MG63 (cell line): ENCODE results near the gene BRI3. TPM values are rescaled to one million over a fixed set of nuclear protein-coding genes. Genes with fewer than 3 reads are reported as not detected.

Experiments used
- DNase-seq: peaks from one replicate; pipeline ENCODE4 v3.0.0-alpha.2; 2020
- H3K27me3 ChIP-seq: fragments of 250-450 bp; sonication (Bioruptor Pico); 2 replicates; pipeline ENCODE4 v1.5.1; 2020; ENCODE audit warnings: mild to moderate bottlenecking, moderate library complexity
- H3K36me3 ChIP-seq: fragments of 250-450 bp; sonication (Bioruptor Pico); 2 replicates; pipeline ENCODE4 v1.5.1; 2020; ENCODE audit warnings: mild to moderate bottlenecking, moderate library complexity
- H3K4me3 ChIP-seq: fragments of 250-450 bp; sonication (Bioruptor Pico); 2 replicates; pipeline ENCODE4 v1.5.1; 2020; ENCODE audit warnings: mild to moderate bottlenecking, moderate library complexity
- H3K9me3 ChIP-seq: fragments of 250-450 bp; sonication (Bioruptor Pico); 2 replicates; pipeline ENCODE4 v1.5.1; 2020; ENCODE audit warnings: mild to moderate bottlenecking, moderate library complexity
- total RNA-seq: library from RNA; depleted of rRNA; stranded (reverse); fragments of >200 nt; shearing (Covaris generic); gene quantifications from 2 replicates; pipeline ENCODE4 v1.2.3, GENCODE V29; 2014; ENCODE audit warnings: low replicate concordance; rRNA removed

BRI3 gene, protein sequence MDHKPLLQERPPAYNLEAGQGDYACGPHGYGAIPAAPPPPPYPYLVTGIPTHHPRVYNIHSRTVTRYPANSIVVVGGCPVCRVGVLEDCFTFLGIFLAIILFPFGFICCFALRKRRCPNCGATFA
- 12.5 and 37.3 TPM in 2 replicates for total RNA-seq

DNA sequence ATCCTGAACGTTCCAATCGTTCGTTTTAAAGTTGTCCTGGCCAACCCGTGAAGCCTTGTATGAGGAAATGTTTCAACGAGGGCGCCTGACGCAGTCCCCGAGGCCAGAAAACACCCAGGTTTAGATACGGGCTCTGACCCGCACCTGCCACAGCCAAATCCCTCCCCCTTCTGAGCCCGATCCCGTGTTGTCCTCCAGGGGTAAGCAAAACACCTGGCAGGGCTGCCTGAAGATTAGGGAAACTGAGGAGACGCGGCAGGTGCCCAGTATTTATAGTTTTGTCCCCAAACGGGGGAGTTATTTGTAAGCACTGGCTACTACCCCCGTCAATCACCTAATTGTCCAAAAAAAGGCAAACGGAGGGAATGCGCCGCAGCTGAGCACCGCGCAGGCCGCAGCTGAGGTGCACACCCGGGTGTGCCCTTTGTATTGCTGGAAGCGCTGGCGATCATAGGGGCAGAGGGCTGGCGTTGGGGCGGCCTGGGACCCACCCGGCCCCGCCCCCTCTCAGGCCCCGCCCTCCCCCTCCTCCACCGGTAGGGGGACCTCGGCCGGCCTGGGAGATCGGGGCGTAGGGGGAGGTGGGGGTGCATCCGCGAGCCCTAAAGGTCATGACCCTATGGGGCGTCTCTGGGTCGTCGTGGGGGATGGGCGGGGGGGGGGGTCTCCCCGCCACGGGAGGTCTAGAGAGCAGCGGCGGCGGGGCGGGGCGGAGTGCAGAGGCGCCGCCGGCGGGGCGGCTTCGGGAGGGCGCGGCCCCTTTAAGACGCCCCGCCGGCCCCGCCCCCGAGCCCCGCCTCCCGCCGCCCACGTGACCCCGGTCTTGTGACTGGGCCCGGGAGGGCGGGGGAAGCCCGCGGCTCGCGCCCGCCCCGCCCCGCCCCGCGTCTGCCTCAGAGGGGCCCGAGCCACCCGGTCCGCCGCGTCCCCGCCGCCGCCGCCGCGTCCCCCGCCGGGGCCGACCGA, at the start of gene BRI3:
TSS of gene BRI3 (plus strand) at position 896 of the 966 bp plus-strand sequence. CDS start 110 bp downstream, outside the sequence.
- Histone ChIP-seq H3K4me3 (peak within 1 kb of the TSS; percentile 69), H3K36me3 (no peaks in the 10 kb centered on the region; the same call in 1 of the 2 replicates), H3K9me3 (no peaks in the 10 kb centered on the region), H3K27me3 (no peaks in the 10 kb centered on the region)
- peak; percentile 85 for DNase-seq

DNA sequence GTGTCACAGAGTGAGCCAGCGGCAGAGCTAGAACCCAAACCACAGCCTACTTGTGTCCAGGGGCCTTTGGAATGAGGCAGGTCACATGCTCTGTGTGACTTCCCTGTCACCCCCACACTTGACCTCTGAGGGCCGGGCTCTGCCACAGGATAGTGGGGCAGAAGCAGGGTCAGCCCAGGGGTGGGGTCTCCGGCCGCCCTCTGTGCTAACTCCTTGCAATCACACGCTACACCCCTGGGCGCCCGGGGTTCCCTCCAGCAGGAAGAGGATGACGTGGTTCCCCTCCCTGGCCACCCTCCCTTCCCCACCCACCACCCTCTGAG, 49.3 kb upstream of the BRI3 start:
- H3K4me3 ChIP-seq, result no peak overlapping the region
- no peaks in the 10 kb centered on the region for H3K27me3 ChIP-seq
- H3K9me3 ChIP-seq, result no peaks in the 10 kb centered on the region
- no peaks in the 10 kb centered on the region for H3K36me3 ChIP-seq
- DNase-seq, result no peak

DNA sequence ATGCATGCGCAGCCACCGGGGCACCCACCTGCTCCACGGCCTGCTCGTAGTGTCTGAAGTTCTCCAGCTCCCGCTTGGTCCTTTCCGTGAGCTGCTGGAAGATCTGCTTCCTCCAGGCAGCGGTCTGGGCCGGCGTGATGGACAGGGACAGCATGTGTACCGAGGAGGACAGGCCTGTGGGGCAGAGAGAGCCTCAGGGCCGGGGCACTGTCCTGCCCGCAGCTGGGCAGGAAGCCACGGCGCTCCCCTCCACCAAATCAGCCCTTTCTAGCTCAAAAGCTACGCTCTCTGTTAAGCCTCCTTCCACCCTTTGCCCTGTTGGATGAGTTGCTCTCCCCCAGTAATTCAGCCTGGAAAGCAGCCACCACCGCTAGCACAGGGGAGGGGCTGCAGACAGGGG, 48.7 kb upstream of the BRI3 start:
- Histone ChIP-seq H3K4me3 (no peak overlapping the region), H3K36me3 (no peaks in the 10 kb centered on the region), H3K9me3 (no peaks in the 10 kb centered on the region), H3K27me3 (no peaks in the 10 kb centered on the region)
- DNase-seq, result no peak

DNA sequence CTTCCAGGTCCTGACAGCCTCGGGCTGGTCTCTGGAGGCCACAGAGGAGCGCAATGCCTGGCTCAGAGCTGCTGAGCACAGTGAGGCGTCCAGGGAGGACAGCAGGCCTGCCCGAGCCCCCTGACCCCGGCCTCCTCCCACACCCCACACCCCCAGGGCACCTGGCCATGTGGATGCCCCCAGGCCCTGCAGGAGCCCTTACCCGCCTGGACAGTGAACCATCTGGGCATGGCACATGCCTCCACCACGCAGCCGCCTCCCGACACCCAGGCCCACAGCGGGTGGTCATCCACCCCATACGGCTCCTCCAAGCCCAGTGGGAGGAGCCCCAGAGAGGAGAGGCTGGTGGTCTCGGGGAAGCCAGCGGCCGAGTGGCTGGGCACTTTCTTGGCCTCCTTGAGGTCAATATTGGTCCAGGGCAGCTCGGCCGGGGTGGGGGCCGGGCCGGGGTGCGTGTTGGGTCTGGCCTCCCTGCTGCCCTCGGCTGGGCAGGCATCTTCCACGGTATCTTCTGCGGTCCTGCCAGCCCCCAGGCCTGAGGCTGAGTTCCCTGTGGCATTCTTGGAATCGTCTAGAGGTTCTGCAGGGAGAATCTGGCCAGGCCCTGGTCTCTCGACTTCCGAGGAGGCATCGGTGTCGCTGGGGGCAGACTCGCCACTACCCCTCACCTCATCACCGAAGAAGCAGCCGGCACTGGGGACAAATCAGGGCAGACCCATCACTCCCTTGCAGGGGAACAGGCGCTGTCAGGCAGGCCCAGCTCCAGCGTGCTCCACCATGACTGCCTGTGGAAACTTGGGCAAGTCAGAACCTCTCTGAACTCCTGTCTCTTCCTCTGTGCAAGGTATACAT, 48.0 kb upstream of the BRI3 start:
- DNase-seq, result no peak
- Histone ChIP-seq H3K9me3 (no peaks in the 10 kb centered on the region), H3K36me3 (no peaks in the 10 kb centered on the region), H3K4me3 (no peak overlapping the region), H3K27me3 (no peaks in the 10 kb centered on the region)

DNA sequence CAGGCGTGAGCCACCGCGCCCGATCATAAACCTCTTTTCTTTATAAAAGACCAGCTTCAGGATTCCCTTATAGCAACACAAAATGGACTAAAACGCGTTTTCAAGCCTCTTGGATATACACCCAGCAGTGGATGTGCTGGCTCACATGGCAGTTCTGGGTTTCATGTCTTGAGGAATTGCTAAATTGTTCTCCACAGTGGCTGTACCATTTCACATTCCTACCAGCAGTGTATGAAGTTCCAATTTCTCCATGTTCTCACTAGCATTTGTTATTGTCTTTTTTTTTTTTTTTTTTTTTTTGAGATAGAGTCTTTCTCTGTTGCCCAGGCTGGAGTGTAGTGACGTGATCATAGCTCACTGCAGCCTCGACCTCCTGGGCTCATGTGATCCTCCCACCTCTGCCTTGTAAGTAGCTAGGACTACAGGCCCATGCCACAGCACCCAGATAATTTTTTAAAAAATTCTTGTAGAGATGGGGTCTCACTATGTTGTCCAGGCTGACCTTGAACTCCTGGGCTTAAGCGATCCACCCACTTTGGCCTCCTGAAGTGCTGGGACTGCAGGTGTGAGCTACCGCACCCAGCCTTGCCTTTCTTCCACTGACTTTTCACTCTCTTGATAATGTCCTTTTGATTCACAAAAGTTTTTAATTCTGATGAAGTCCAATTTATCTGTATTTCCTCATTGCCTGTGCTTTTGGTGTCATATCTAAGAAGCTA, 46.9 kb upstream of the BRI3 start:
- no peak overlapping the region for H3K4me3 ChIP-seq
- H3K27me3 ChIP-seq, result no peaks in the 10 kb centered on the region
- DNase-seq, result no peak
- no peaks in the 10 kb centered on the region for H3K36me3 ChIP-seq
- H3K9me3 ChIP-seq, result no peaks in the 10 kb centered on the region

DNA sequence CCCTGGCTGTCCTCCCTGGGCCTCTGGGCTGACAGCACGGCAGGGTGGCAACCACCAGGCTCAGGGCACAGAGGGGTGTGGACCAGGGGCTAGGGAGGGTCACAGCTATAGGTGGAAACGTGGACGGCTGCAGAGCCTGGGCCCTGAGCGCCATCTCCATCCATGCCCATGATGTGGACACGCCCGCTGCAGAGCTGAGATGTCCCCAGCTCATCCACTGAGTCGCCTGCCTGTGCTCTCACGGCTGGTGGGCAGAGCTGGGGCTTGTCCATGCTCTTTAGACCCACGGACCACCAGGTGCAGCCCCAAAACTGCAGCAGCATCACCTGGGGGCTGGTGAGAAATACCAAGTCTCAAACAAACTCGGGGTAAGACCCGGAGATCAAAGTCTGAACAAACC, 45.6 kb upstream of the BRI3 start:
- no peak for DNase-seq
- H3K27me3 ChIP-seq, result no peaks in the 10 kb centered on the region
- no peak overlapping the region for H3K4me3 ChIP-seq
- no peaks in the 10 kb centered on the region for H3K36me3 ChIP-seq
- H3K9me3 ChIP-seq, result no peaks in the 10 kb centered on the region

DNA sequence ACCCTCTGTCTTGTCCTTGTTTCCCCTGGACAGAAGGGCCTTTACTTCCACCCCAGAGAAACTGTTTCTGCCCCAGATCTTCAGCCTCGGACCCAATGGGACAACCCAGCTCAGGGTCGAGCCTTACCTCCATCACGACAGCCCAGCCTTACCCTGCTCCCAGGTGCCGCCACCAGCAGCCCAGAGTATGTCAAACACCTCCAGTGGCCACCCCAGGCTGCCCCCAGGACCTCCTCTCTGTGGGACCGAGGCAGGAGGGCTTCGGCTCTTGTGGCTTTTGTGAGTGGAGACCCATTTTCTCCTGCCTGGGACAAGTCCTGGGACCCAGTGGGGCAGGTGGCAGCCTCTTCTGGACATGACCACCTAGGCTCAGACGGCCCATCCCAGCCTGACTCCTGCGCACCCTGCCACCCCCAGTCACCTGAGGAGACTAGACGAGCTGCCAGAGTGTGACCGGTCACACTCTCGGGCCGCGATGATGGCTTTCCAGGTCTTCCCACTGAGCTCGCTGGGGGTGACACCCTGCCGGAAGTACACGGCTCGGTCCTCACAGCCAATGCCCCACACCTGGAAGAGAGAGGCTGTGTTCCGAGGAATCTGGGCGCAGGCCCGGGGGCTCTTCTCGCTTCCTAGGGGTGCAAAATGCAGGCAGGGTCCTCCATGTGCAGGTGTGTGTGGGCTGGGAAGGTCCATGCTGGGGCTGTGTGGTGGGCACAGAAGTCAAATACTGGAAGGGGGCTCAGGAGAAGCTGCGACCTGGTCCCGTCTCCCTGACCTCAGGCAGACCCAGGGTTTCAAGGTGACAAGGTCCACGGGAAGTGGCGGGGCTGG, 44.9 kb upstream of the BRI3 start:
- H3K9me3 ChIP-seq, result no peaks in the 10 kb centered on the region
- no peak for DNase-seq
- H3K4me3 ChIP-seq, result no peak overlapping the region

DNA sequence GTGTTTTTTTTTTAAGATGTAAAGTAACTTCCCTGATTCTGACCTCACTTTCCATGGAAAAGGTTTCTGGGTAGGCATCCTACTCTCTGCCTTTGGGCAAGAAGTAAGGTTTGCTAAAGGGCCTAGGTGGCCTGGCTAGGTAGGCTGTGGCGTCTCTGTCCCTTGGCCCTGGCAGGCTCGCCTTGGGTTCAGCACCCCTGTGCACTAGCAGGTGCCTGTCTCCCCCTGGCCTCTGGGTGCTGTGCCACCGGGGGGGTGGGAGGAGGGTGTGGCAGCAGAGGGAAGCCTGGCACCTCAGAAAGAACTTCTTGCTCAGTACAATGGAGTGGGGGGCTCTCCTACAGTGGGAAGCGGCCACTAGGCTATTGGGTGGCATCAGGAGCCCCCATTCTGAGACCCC, 43.4 kb upstream of the BRI3 start:
- Histone ChIP-seq H3K4me3 (no peak overlapping the region), H3K36me3 (no peaks in the 10 kb centered on the region), H3K27me3 (no peaks in the 10 kb centered on the region), H3K9me3 (no peaks in the 10 kb centered on the region)
- DNase-seq, result no peak

More for the DNA sequence above, 44.9 kb upstream of the BRI3 start:
- Histone ChIP-seq H3K27me3 (no peaks in the 10 kb centered on the region), H3K36me3 (no peaks in the 10 kb centered on the region)

DNA sequence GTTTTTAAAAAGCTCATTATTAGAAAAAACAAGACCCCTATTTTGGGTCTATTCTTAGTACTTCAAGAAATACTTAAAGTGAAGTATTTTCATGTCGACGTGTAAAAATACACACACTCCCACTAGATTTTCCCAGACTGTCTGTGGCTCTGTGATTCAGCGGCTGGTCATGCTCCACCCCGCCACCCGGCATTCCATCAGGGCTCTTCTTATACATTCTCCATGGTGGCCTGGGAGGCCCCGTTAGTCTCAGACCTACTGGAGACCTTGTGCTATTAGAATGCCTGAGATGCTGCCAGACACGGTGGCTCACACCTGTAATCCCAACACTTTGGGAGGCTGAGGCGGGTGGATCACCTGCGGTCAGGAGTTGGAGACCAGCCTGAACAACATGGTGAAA, 42.5 kb upstream of the BRI3 start:
- DNase-seq, result no peak
- Histone ChIP-seq H3K9me3 (no peaks in the 10 kb centered on the region), H3K27me3 (no peaks in the 10 kb centered on the region), H3K36me3 (no peaks in the 10 kb centered on the region), H3K4me3 (no peak overlapping the region)

DNA sequence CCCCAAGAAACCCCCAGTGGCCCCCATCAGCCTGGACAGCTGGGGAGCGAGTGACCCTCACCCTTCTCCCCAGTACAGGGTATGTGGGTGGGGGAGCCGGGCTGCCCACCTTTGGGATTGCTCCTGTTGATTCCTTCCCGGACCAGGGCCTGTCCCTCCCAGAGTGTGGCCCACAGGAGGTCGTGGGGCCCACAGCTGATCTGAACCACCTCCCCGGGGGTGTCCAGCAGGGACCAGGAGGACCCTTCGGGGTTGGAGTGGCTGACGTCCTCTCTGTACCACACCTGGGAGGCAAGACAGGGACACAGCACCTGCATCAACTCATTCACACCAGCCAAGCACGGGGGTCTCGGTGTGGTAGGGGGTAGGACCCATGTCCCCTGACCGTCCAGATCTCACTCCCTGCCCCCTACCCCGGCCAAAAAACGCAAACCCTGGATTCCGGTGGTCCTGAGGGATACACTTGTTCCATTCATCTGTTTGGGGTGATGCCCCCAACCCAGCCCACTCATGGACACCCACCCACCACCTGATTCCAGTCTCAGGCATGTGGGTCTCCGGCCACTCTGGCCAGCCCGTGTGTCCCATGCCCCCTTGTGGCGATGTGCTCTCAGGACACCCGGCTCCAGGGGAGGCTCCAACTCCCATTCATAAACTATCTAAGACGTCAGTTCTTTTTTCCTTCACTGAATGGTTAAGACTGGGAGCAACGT, 40.4 kb upstream of the BRI3 start:
- H3K27me3 ChIP-seq, result no peaks in the 10 kb centered on the region
- DNase-seq, result no peak
- H3K9me3 ChIP-seq, result no peaks in the 10 kb centered on the region
- no peaks in the 10 kb centered on the region for H3K36me3 ChIP-seq
- no peak overlapping the region for H3K4me3 ChIP-seq

DNA sequence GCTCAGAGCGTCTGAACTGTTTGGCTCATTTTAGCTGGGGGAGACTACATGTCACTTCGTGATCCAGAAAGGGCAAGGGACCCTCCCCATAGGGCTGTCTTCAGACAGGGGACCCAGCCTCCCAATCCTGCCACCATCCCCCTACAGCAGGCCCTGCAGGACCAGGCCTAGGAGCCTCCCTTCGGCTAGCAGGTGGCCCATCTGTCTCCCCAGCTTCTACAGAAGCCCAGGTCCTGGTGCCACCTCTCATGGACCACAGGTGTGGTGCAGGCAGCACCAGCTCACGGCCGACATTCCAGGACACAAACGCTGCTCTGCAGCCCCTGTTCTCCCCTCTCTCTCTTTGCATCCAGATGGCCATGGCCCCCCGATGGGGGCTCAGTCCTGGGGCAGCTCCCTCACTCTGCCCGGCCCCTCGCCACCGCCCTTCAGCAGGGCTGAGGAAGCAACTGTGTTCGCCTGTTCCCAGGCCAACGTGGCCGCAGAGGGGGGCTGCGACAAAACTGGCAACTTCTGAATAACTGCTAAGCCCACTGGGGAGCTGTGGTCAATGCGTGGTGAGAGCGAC, 39.7 kb upstream of the BRI3 start:
- no peak for DNase-seq
- no peaks in the 10 kb centered on the region for H3K9me3 ChIP-seq
- no peaks in the 10 kb centered on the region for H3K36me3 ChIP-seq
- no peak overlapping the region for H3K4me3 ChIP-seq
- H3K27me3 ChIP-seq, result no peaks in the 10 kb centered on the region

DNA sequence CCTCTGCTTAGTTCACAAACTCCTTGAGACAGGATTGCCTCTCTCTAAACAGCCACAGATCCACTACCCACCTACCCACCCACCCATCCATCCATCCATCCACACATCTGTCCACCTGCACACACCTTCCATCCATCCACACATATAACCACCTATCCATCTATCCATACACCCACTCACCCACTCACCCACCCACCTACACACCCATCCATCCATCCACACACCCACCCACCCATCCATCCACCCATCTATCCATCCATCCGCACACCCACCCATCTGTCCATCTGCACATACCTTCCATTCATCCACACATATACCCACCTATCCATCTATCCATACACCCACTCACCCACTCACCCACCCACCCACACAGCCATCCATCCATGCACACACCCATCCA, 39.1 kb upstream of the BRI3 start:
- no peaks in the 10 kb centered on the region for H3K9me3 ChIP-seq
- no peak for DNase-seq
- H3K36me3 ChIP-seq, result no peaks in the 10 kb centered on the region
- no peak overlapping the region for H3K4me3 ChIP-seq
- H3K27me3 ChIP-seq, result no peaks in the 10 kb centered on the region

DNA sequence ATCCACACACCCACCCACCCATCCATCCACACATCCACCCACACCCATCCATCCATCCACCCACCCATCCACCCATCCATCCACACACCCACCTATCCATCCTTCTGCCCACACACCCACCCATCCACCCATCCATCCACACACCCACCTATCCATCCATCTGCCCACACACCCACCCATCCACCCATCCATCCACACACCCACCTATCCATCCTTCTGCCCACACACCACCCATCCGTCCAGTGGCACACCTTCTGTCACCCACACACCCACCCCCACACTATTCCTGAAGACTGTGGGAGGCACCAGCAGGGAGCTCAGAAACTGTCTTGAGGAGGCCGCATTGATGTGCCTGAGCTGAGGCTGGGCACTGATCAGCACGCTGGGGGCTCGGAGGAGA, 38.6 kb upstream of the BRI3 start:
- no peak for DNase-seq
- H3K4me3 ChIP-seq, result no peak overlapping the region
- H3K36me3 ChIP-seq, result no peaks in the 10 kb centered on the region
- H3K27me3 ChIP-seq, result no peaks in the 10 kb centered on the region
- H3K9me3 ChIP-seq, result no peaks in the 10 kb centered on the region

DNA sequence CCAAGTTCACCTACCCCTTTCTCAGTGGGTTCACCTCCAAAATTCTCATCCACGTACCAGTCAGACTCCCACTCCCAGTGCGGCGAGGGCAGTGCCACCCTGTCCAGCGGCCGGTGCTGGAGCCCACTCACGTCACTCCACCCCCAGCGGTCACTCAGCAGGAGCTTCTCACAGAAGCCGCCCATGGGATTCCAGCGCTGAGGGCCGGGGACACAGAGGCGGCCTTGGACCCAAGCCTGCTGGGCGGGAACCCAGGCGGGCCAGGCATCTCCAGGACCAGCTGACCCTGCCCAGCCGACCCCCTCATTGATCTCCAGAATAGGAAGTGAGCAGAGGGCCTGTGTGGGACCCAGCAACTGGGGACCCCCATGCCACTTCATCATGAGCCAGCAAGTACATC, 36.6 kb upstream of the BRI3 start:
- Histone ChIP-seq H3K4me3 (no peak overlapping the region), H3K36me3 (no peaks in the 10 kb centered on the region), H3K27me3 (no peaks in the 10 kb centered on the region), H3K9me3 (no peaks in the 10 kb centered on the region)
- no peak for DNase-seq

DNA sequence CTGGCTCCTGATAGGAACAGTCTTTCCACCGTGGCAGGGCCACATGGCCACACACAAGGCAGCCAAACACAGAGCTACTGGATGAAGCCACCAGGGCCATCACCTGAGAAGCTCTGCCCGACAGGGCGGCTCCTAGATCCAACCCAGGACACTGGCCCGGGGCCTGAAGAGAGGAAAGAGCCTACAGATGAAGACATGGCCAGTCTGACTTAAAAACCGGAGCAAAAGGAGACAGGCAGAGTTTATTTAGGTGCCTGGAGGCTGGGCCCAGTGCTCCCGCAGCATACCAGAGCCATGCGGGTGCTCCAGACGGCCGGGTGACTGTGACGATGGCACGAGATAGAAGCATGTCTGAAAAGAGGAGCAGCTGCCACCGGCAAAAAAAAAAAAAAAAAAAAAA, 33.3 kb upstream of the BRI3 start:
- DNase-seq, result no peak
- no peaks in the 10 kb centered on the region for H3K27me3 ChIP-seq
- no peaks in the 10 kb centered on the region for H3K9me3 ChIP-seq
- H3K4me3 ChIP-seq, result no peak overlapping the region
- no peaks in the 10 kb centered on the region for H3K36me3 ChIP-seq
